Measurements from ENCODE around the gene PROCA1. TPM values are rescaled to one million over a fixed set of nuclear protein-coding genes. Genes with fewer than 3 reads are reported as not detected.

Gene PROCA1
- total RNA-seq, 6 donors from 2014 or later = 1.2 to 11.5 (median 3.4) TPM

DNA sequence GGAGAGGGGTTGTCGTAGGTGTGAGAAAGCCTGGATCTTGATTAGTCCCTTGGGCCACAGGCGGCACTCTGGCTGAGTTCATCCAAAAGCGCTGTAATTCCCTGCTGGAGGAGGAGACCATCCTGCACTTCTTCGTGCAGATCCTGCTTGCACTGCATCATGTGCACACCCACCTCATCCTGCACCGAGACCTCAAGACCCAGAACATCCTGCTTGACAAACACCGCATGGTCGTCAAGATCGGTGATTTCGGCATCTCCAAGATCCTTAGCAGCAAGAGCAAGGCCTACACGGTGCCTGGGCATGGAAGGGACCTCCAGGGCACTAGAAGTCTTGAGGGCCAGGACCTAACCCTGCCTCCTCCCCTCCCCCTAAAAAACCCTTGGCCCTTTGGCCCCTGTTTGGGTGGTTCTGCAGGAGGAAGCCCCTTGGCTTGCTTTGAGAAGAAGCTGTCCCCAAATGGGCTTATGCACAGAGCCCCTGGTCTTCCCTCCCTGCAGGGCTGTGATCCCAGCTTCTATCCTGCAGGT is 23.1 kb upstream of the PROCA1 start:
- Histone ChIP-seq H3K4me1 (no peaks in the 10 kb centered on the region), H3K27ac (no peak overlapping the region), H3K36me3 (no peaks in the 10 kb centered on the region), H3K9me3 (no peaks in the 10 kb centered on the region), H3K27me3 (no peaks in the 10 kb centered on the region), H3K4me3 (no peak overlapping the region)
- TF ChIP-seq CTCF (IDR thresholded peaks at IDR 0.05) = no peak
- no peak for TF ChIP-seq EP300 (IDR thresholded peaks at IDR 0.05)
- no peak for TF ChIP-seq POLR2A (IDR thresholded peaks at IDR 0.05)
- TF ChIP-seq POLR2AphosphoS5 (IDR thresholded peaks at IDR 0.05) = no peak
- DNase-seq = no peak
- WGBS, 2 donors = 88 to 96% methylated on average over 10 of the region's 10 CpGs
- ATAC-seq (ENCODE audit: low FRiP score in 2 of 2) = peak in 1 of 2 donors; percentile 30

DNA sequence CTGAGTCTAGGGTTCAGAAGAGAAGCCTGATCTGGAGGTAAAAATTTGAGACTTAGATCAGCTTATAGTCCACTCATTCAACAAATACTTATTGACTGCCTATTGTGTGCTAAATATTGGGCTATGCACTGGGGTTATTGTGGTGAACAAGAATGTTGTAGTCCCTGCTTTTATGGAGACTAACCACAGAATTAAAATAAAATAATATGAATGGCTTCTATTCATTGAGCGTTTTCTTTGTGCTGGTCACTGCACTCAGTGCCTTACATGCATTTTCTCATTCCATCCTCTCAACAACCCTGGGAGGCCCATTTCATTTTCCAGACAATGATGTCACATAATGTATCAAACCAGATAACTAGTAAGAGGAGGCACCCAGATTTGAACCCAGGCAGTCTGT is 21.7 kb upstream of the PROCA1 start:
- 86 to 96% methylated on average over 1 of the region's 1 CpG for WGBS, 2 donors

GRCh38 chr17:28729950-28730330 is 18.3 kb upstream of the PROCA1 start:
- no peak overlapping the region for H3K27ac ChIP-seq
- no peak for TF ChIP-seq POLR2A (IDR thresholded peaks at IDR 0.05)
- TF ChIP-seq CTCF (IDR thresholded peaks at IDR 0.05) = no peak
- no peak for TF ChIP-seq EP300 (IDR thresholded peaks at IDR 0.05)
- H3K9me3 ChIP-seq = no peaks in the 10 kb centered on the region
- peaks cover 0 to under 1% (median 0%) of the 10 kb centered on the region in 4 donors for H3K36me3 ChIP-seq
- H3K4me3 ChIP-seq = no peak overlapping the region
- peaks cover 20 to 39% (median 26%) of the 10 kb centered on the region in 4 donors for H3K4me1 ChIP-seq
- no peaks in the 10 kb centered on the region for H3K27me3 ChIP-seq
- 88% methylated on average over 11 of the region's 11 CpGs for WGBS, 2 donors
- ATAC-seq (ENCODE audit: low FRiP score in 2 of 2) (no peak), DNase-seq (no peak)

More for the DNA sequence above, 21.7 kb upstream of the PROCA1 start:
- Histone ChIP-seq H3K9me3 (no peaks in the 10 kb centered on the region), H3K27me3 (no peaks in the 10 kb centered on the region), H3K36me3 (no peaks in the 10 kb centered on the region), H3K4me1 (peaks cover 0 to 8% (median 5%) of the 10 kb centered on the region in 4 donors), H3K4me3 (no peak overlapping the region), H3K27ac (no peak overlapping the region)
- DNase-seq (no peak), ATAC-seq (ENCODE audit: low FRiP score in 2 of 2) (no peak)
- TF ChIP-seq POLR2AphosphoS5 (IDR thresholded peaks at IDR 0.05) (no peak), EP300 (IDR thresholded peaks at IDR 0.05) (no peak), POLR2A (IDR thresholded peaks at IDR 0.05) (no peak), CTCF (IDR thresholded peaks at IDR 0.05) (no peak)

DNA sequence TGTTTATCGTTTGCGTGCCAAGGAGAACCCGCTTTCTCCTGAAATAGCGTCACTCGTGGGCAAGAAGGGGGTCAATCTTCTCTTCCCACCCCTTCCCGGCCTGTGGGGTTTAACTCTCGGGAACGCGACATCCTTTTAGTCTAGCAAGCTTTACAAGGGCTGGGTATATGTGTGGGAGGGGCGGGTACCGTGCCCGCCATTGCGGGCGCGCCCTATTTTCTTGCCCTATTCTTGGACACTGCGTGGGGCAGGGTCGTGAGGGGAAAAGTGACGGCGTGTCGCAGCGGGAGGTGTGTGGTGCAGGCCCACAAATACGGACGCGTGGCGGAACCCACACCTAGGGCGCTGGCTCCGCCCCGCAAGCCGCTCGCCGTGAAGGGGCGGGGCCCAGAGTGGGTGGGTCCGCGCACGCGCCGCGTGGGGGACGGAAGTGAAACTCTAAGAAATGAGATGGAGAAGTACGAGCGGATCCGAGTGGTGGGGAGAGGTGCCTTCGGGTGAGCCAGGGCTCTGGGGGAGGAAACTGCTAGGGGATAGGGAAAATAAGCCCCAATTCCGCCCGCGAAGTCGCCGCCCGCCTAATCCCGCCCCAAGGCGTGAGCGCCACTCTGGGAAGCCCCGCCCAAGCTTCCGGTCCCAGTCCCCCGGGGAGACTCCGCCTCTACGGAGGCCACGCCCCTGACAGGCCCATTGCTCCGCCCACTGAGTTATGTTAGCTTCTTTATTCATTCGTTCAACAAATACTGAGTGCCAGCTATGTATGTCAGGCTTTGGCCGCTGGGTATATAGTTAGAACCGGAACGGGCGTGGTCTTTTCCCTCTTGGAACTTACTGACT is 16.9 kb upstream of the PROCA1 start, which contains the start of gene NEK8:
Gene NEK8, plus strand, starts transcription at position 425 of the 837 bp plus-strand sequence. Its CDS starts 26 bp downstream, at position 451.
- H3K36me3 ChIP-seq = peaks cover 0 to 14% (median 12%) of the 10 kb centered on the region in 4 donors
- H3K4me3 ChIP-seq = peak within 1 kb of the TSS; percentile 53 to 75 (median 66)
- no peaks in the 10 kb centered on the region for H3K27me3 ChIP-seq
- peak; percentile 97 to 98 for DNase-seq
- peaks cover 25 to 51% (median 38%) of the 10 kb centered on the region in 4 donors for H3K4me1 ChIP-seq
- TF ChIP-seq POLR2A (IDR thresholded peaks at IDR 0.05) = peak in 3 of 4 donors; percentile 27 to 83 (median 51)
- TF ChIP-seq EP300 (IDR thresholded peaks at IDR 0.05) = no peak
- peak in 2 of 6 experiments; percentile 5 to 11 for TF ChIP-seq CTCF (IDR thresholded peaks at IDR 0.05)
- TF ChIP-seq POLR2AphosphoS5 (IDR thresholded peaks at IDR 0.05) = peak; percentile 75 to 78
- WGBS, 2 donors = 0 to 1% methylated on average over 48 to 64 of the region's 64 CpGs
- no peaks in the 10 kb centered on the region for H3K9me3 ChIP-seq
- ATAC-seq (ENCODE audit: low FRiP score in 2 of 2) = peak; percentile 89 to 92
- peak within 1 kb of the TSS; percentile 92 to 96 (median 95) for H3K27ac ChIP-seq
